ENCODE results near the gene EFNA5.

EFNA5 gene

GRCh38 chr5:107673368-107674136, 2.8 kb upstream of the EFNA5 start:
- peak; percentile 79 for FAIRE-seq
- DNase-seq (ENCODE audit: insufficient read length, low spot score), result peak; percentile 60
- TF ChIP-seq TAF1 (IDR thresholded peaks at IDR 0.05; ENCODE audit: low read depth, low read length), result no peak
- no peak for TF ChIP-seq SPI1 (IDR thresholded peaks at IDR 0.05; ENCODE audit: low read depth, low read length)
- TF ChIP-seq POLR2A (IDR thresholded peaks at IDR 0.05; ENCODE audit: low read depth, low read length), result no peak
- no peak for TF ChIP-seq POU2F2 (IDR thresholded peaks at IDR 0.05; ENCODE audit: low read depth, low read length)
- TF ChIP-seq POLR2AphosphoS5 (IDR thresholded peaks at IDR 0.05; ENCODE audit: low read depth, low read length), result no peak
- no peak for TF ChIP-seq PAX5 (IDR thresholded peaks at IDR 0.05; ENCODE audit: insufficient read depth, low read length, severe bottlenecking)

GRCh38 chr5:107673039-107673367, 2.3 kb upstream of the EFNA5 start:
- FAIRE-seq (peak; percentile 43), DNase-seq (ENCODE audit: insufficient read length, low spot score) (no peak)
- TF ChIP-seq POLR2A (IDR thresholded peaks at IDR 0.05; ENCODE audit: low read depth, low read length) (no peak), TAF1 (IDR thresholded peaks at IDR 0.05; ENCODE audit: low read depth, low read length) (no peak), SPI1 (IDR thresholded peaks at IDR 0.05; ENCODE audit: low read depth, low read length) (no peak), PAX5 (IDR thresholded peaks at IDR 0.05; ENCODE audit: insufficient read depth, low read length, severe bottlenecking) (no peak), POU2F2 (IDR thresholded peaks at IDR 0.05; ENCODE audit: low read depth, low read length) (no peak), POLR2AphosphoS5 (IDR thresholded peaks at IDR 0.05; ENCODE audit: low read depth, low read length) (no peak)

GRCh38 chr5:107672211-107673038, 1.7 kb upstream of the EFNA5 start:
- DNase-seq (ENCODE audit: insufficient read length, low spot score) (peak; percentile 31), FAIRE-seq (peak; percentile 9)
- TF ChIP-seq PAX5 (IDR thresholded peaks at IDR 0.05; ENCODE audit: insufficient read depth, low read length, severe bottlenecking) (no peak), POLR2AphosphoS5 (IDR thresholded peaks at IDR 0.05; ENCODE audit: low read depth, low read length) (no peak)

GRCh38 chr5:107671742-107672210, 1.0 kb upstream of the EFNA5 start:
- DNase-seq (ENCODE audit: insufficient read length, low spot score) (peak; percentile 19), FAIRE-seq (no peak)
- no peak for TF ChIP-seq SPI1 (IDR thresholded peaks at IDR 0.05; ENCODE audit: low read depth, low read length)
- TF ChIP-seq POLR2AphosphoS5 (IDR thresholded peaks at IDR 0.05; ENCODE audit: low read depth, low read length), result no peak
- no peak for TF ChIP-seq POU2F2 (IDR thresholded peaks at IDR 0.05; ENCODE audit: low read depth, low read length)
- no peak for TF ChIP-seq PAX5 (IDR thresholded peaks at IDR 0.05; ENCODE audit: insufficient read depth, low read length, severe bottlenecking)
- TF ChIP-seq TAF1 (IDR thresholded peaks at IDR 0.05; ENCODE audit: low read depth, low read length), result no peak
- no peak for TF ChIP-seq POLR2A (IDR thresholded peaks at IDR 0.05; ENCODE audit: low read depth, low read length)

- FAIRE-seq, result peak; percentile 48
- DNase-seq (ENCODE audit: insufficient read length, low spot score), result peak; percentile 12
- no peak for TF ChIP-seq POU2F2 (IDR thresholded peaks at IDR 0.05; ENCODE audit: low read depth, low read length)
- TF ChIP-seq POLR2A (IDR thresholded peaks at IDR 0.05; ENCODE audit: low read depth, low read length), result no peak
- TF ChIP-seq PAX5 (IDR thresholded peaks at IDR 0.05; ENCODE audit: insufficient read depth, low read length, severe bottlenecking), result no peak
- no peak for TF ChIP-seq SPI1 (IDR thresholded peaks at IDR 0.05; ENCODE audit: low read depth, low read length)
- TF ChIP-seq POLR2AphosphoS5 (IDR thresholded peaks at IDR 0.05; ENCODE audit: low read depth, low read length), result no peak
- no peak for TF ChIP-seq TAF1 (IDR thresholded peaks at IDR 0.05; ENCODE audit: low read depth, low read length)
Measured at GRCh38 chr5:107670087-107670931, 428 bp downstream of the EFNA5 start.

- FAIRE-seq (no peak), DNase-seq (ENCODE audit: insufficient read length, low spot score) (no peak)
- TF ChIP-seq SPI1 (IDR thresholded peaks at IDR 0.05; ENCODE audit: low read depth, low read length), result no peak
- TF ChIP-seq POU2F2 (IDR thresholded peaks at IDR 0.05; ENCODE audit: low read depth, low read length), result no peak
- no peak for TF ChIP-seq POLR2A (IDR thresholded peaks at IDR 0.05; ENCODE audit: low read depth, low read length)
- TF ChIP-seq POLR2AphosphoS5 (IDR thresholded peaks at IDR 0.05; ENCODE audit: low read depth, low read length), result no peak
- no peak for TF ChIP-seq TAF1 (IDR thresholded peaks at IDR 0.05; ENCODE audit: low read depth, low read length)
- TF ChIP-seq PAX5 (IDR thresholded peaks at IDR 0.05; ENCODE audit: insufficient read depth, low read length, severe bottlenecking), result no peak
Measured at GRCh38 chr5:107669096-107670031, 1.4 kb downstream of the EFNA5 start.

GRCh38 chr5:107668154-107669095, 2.3 kb downstream of the EFNA5 start:
- no peak for DNase-seq (ENCODE audit: insufficient read length, low spot score)
- TF ChIP-seq PAX5 (IDR thresholded peaks at IDR 0.05; ENCODE audit: insufficient read depth, low read length, severe bottlenecking) (no peak), POLR2AphosphoS5 (IDR thresholded peaks at IDR 0.05; ENCODE audit: low read depth, low read length) (no peak), POU2F2 (IDR thresholded peaks at IDR 0.05; ENCODE audit: low read depth, low read length) (no peak), TAF1 (IDR thresholded peaks at IDR 0.05; ENCODE audit: low read depth, low read length) (no peak), POLR2A (IDR thresholded peaks at IDR 0.05; ENCODE audit: low read depth, low read length) (no peak), SPI1 (IDR thresholded peaks at IDR 0.05; ENCODE audit: low read depth, low read length) (no peak)
- FAIRE-seq, result no peak
